Measurements from ENCODE around the gene PKNOX1. TPM values are rescaled to one million over a fixed set of nuclear protein-coding genes. Genes with fewer than 3 reads are reported as not detected.
"Not testable (repeated sequence)": the region's sequence is repeated elsewhere in the genome, so short reads cannot be mapped to it uniquely, and the experiment has no call there.

The PKNOX1 gene
- total RNA-seq, 2 donors from 2014 or later: 6.5 to 27.7 TPM

DNA sequence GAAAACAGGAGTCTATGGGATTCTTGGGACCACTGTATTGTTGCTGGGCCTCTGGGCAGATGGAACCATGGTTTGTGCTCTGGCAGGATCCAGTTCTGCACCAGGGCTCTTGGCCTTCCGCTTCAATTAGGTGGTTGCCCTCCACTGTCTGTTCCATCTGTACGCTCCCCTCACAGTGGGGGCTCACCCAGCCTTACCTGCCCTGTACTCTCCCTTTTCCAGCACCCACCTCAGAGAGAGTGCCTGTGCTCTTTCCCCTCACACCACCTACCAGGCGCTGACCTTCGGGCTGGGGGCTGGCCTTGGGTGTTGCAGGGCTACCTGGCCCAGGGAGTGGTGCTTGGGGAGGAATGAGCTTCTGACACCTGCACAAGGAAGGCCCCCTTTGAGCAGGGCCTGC is 7.5 kb downstream of the PKNOX1 start:
- H3K27ac ChIP-seq: no peak overlapping the region

DNA sequence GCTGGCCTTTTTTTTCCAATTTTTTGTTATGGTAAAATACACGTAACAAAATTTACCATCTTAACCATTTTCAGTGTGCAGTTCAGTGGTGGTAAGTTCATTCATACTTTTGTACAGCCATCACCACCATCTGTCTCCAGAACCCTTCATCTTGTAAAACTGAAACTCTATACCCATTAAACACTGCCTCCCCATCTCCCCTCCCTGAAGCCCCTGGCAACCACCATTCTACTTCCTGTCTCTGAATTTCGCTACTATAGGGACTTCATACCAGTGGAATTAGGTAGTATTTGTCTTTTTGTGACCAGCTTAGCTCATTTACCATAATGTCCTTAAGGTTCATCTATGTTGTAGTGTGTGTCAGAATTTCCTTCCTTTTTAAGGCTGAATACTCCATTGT is 8.7 kb downstream of the PKNOX1 start:
- Histone ChIP-seq H3K27ac (no peak overlapping the region), H3K9me3 (no peaks in the 10 kb centered on the region), H3K36me3 (no peaks in the 10 kb centered on the region), H3K4me3 (no peak overlapping the region), H3K27me3 (replicated peaks; ENCODE audit: insufficient read depth) (no peaks in the 10 kb centered on the region), H3K4me1 (ENCODE audit: control insufficient read depth in 1 of 2, low read depth in 2 of 2) (no peaks in the 10 kb centered on the region)
- no peak for ATAC-seq (ENCODE audit: insufficient number of reproducible peaks, low FRiP score, low read depth)
- DNase-seq (ENCODE audit: low spot score): no peak
- TF ChIP-seq, protein P1, sequence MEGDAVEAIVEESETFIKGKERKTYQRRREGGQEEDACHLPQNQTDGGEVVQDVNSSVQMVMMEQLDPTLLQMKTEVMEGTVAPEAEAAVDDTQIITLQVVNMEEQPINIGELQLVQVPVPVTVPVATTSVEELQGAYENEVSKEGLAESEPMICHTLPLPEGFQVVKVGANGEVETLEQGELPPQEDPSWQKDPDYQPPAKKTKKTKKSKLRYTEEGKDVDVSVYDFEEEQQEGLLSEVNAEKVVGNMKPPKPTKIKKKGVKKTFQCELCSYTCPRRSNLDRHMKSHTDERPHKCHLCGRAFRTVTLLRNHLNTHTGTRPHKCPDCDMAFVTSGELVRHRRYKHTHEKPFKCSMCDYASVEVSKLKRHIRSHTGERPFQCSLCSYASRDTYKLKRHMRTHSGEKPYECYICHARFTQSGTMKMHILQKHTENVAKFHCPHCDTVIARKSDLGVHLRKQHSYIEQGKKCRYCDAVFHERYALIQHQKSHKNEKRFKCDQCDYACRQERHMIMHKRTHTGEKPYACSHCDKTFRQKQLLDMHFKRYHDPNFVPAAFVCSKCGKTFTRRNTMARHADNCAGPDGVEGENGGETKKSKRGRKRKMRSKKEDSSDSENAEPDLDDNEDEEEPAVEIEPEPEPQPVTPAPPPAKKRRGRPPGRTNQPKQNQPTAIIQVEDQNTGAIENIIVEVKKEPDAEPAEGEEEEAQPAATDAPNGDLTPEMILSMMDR (IDR thresholded peaks at IDR 0.05): no peak

More for the DNA sequence above, 7.5 kb downstream of the PKNOX1 start:
- TF ChIP-seq, protein P1 (IDR thresholded peaks at IDR 0.05): no peak
- H3K36me3 ChIP-seq: no peaks in the 10 kb centered on the region
- DNase-seq (ENCODE audit: low spot score) (no peak), ATAC-seq (ENCODE audit: insufficient number of reproducible peaks, low FRiP score, low read depth) (no peak)
- H3K4me3 ChIP-seq: no peak overlapping the region
- no peaks in the 10 kb centered on the region for H3K27me3 ChIP-seq (replicated peaks; ENCODE audit: insufficient read depth)
- H3K4me1 ChIP-seq (ENCODE audit: control insufficient read depth in 1 of 2, low read depth in 2 of 2): peaks cover under 1% of the 10 kb centered on the region in 2 donors
- no peaks in the 10 kb centered on the region for H3K9me3 ChIP-seq

DNA sequence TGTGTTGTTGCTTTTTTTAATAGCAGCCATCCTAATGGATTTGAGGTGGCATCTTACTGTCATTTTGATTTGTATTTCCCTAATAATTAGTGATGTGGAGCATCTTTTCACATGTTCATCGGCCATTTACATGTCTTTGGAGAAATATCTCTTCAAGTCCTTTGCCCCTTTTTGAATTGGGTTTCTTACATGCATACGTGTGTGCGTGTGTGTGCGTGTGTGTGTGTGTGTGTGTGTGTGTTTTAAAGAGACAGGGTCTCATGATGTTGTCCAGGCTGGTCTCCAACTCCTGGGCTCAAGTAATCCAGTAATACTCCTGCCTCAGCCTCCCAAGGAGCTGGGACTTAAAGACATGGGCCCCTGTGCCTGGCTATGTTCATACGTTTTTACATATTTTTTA is 9.5 kb downstream of the PKNOX1 start:
- ATAC-seq (ENCODE audit: insufficient number of reproducible peaks, low FRiP score, low read depth): no peak
- H3K4me3 ChIP-seq: no peak overlapping the region
- DNase-seq (ENCODE audit: low spot score): no peak
- H3K27ac ChIP-seq: no peak overlapping the region
- no peaks in the 10 kb centered on the region for H3K4me1 ChIP-seq (ENCODE audit: control insufficient read depth in 1 of 2, low read depth in 2 of 2)
- TF ChIP-seq, protein P1 (IDR thresholded peaks at IDR 0.05): no peak
- no peaks in the 10 kb centered on the region for H3K27me3 ChIP-seq (replicated peaks; ENCODE audit: insufficient read depth)
- H3K36me3 ChIP-seq: no peaks in the 10 kb centered on the region
- no peaks in the 10 kb centered on the region for H3K9me3 ChIP-seq

DNA sequence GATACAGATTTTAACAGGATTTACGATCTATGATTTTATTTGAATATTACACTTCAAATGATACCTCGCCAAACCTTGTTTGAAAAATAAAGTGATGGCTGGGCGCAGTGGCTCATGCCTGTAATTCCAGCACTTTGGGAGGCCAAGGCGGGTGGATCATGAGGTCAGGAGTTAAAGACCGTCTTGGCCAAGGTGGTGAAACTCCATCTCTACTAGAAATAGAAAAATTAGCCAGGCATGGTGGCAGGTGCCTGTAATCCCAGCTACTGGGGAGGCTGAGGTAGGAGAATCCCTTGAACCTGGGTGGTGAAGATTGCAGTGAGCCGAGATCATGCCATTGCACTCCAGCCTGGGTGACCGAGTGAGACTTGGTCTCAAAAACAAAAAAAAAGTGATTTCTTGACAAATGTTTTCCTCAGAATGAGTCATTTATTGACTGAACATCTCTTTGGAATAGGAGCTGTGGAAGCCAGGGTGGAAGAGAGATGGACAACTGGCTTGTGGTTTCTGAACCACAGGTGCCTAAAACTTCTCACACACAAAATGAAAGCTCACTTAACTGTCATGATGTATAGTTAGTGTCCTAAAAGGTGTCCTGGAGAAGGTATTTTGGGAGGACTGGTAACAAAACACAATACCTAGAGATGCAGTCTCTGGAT is 11.9 kb downstream of the PKNOX1 start:
- Histone ChIP-seq H3K4me1 (ENCODE audit: control insufficient read depth in 1 of 2, low read depth in 2 of 2) (no peaks in the 10 kb centered on the region), H3K27me3 (replicated peaks; ENCODE audit: insufficient read depth) (no peaks in the 10 kb centered on the region), H3K36me3 (no peaks in the 10 kb centered on the region), H3K4me3 (no peak overlapping the region), H3K9me3 (no peaks in the 10 kb centered on the region), H3K27ac (no peak overlapping the region)
- TF ChIP-seq, protein P1 (IDR thresholded peaks at IDR 0.05): no peak
- DNase-seq (ENCODE audit: low spot score) (no peak), ATAC-seq (ENCODE audit: insufficient number of reproducible peaks, low FRiP score, low read depth) (no peak)

DNA sequence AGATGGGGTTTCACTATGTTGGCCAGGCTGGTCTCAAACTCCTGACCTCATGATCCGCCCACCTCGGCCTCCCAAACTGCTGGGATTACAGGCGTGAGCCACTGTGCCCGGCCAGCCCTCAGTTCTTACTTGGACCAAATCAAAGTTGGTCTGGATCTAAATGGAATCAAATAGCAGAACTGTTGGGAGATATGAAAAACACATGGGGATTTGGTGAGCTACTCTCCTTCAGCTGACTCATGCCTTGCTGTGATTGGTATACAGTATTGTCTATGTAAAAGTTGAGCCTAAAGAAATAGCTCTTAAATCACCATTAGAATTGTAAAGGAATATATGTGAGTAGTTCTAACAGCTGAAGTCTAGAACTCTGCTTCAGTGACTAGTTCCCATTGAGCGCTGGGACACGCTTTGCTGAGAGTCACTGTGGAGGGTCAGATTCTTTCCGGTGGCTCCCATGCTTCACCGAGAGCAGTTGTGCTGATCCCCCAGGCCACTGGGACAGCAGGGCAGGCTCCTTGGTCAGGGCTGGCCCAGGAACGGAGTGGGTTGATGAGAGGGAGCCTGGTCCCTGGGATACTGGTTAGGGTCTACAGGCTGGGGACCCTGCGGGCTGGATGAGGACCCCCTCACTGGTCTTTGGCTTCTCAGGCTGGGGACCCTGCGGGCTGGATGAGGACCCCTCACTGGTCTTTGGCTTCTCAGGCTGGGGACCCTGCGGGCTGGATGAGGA is 14.0 kb downstream of the PKNOX1 start:
- no peaks in the 10 kb centered on the region for H3K9me3 ChIP-seq
- H3K4me1 ChIP-seq (ENCODE audit: control insufficient read depth in 1 of 2, low read depth in 2 of 2): peaks cover 0 to 3% of the 10 kb centered on the region in 2 donors
- TF ChIP-seq, protein P1 (IDR thresholded peaks at IDR 0.05): no peak
- H3K4me3 ChIP-seq: no peak overlapping the region
- no peak overlapping the region for H3K27ac ChIP-seq
- ATAC-seq (ENCODE audit: insufficient number of reproducible peaks, low FRiP score, low read depth) (no peak), DNase-seq (ENCODE audit: low spot score) (no peak)
- no peaks in the 10 kb centered on the region for H3K27me3 ChIP-seq (replicated peaks; ENCODE audit: insufficient read depth)
- H3K36me3 ChIP-seq: no peaks in the 10 kb centered on the region

DNA sequence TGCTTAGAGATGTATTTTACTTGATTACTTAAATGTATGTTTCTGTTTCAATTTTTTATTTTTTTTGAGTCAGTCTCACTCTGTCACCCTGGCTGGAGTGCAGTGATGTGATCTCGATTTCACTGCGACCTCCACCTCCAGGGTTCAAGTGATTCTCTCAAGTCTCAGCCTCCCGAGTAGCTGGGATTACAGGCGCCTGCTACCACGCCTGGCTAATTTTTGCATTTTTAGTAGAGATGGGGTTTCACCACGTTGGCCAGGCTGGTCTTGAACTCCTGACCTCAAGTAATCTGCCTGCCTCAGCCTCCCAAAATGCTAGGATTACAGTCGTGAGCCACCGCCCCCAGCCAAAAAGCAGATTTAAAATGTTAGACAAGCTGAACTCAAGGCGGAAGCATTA is 15.0 kb downstream of the PKNOX1 start:
- not testable (repeated sequence) for DNase-seq (ENCODE audit: low spot score); ATAC-seq (ENCODE audit: insufficient number of reproducible peaks, low FRiP score, low read depth); H3K27ac ChIP-seq; H3K4me3 ChIP-seq; H3K27me3 ChIP-seq (replicated peaks; ENCODE audit: insufficient read depth); H3K36me3 ChIP-seq; H3K9me3 ChIP-seq; H3K4me1 ChIP-seq (ENCODE audit: control insufficient read depth in 1 of 2, low read depth in 2 of 2)
